ENCODE results near the gene GPRC5A. TPM values are rescaled to one million over a fixed set of nuclear protein-coding genes. Genes with fewer than 3 reads are reported as not detected.
A peak's percentile ranks its signal among the peaks of the same experiment; 100 is the strongest.
"Not testable (repeated sequence)": the region's sequence is repeated elsewhere in the genome, so short reads cannot be mapped to it uniquely, and the experiment has no call there.

The GPRC5A gene
- total RNA-seq, 6 donors from 2014 or later = 194 to 890 (median 653) TPM

- 57 to 73% methylated on average over 10 of the region's 10 CpGs for WGBS, 2 donors
- no peaks in the 10 kb centered on the region for H3K9me3 ChIP-seq
- H3K27me3 ChIP-seq = no peaks in the 10 kb centered on the region
- no peaks in the 10 kb centered on the region for H3K36me3 ChIP-seq
- H3K4me3 ChIP-seq = no peak overlapping the region
- H3K27ac ChIP-seq = peak overlapping the region; percentile 2 to 71 (median 50)
- TF ChIP-seq CTCF (IDR thresholded peaks at IDR 0.05) (no peak), POLR2A (IDR thresholded peaks at IDR 0.05) (peak in 1 of 4 donors; percentile 18), EP300 (IDR thresholded peaks at IDR 0.05) (peak in 3 of 4 donors; percentile 10 to 32 (median 20)), POLR2AphosphoS5 (IDR thresholded peaks at IDR 0.05) (peak in 1 of 2 donors; percentile 20)
- H3K4me1 ChIP-seq = peaks cover 0 to 14% (median 4%) of the 10 kb centered on the region in 4 donors
- DNase-seq = peak in 1 of 2 donors; percentile 66
- peak; percentile 41 to 94 for ATAC-seq (ENCODE audit: low FRiP score in 2 of 2)
These were observed 19.0 kb upstream of the GPRC5A start for GRCh38 chr12:12872139-12872933.

GRCh38 chr12:12872934-12873275 lies 18.5 kb upstream of the GPRC5A start:
- ATAC-seq (ENCODE audit: low FRiP score in 2 of 2) (peak in 1 of 2 donors; percentile 3), DNase-seq (no peak)
- 77 to 95% methylated on average over 2 of the region's 2 CpGs for WGBS, 2 donors
- Histone ChIP-seq H3K4me1 (peaks cover 0 to 14% (median 4%) of the 10 kb centered on the region in 4 donors), H3K27ac (peak overlapping the region in 3 of 4 donors; percentile 2 to 71 (median 64)), H3K36me3 (no peaks in the 10 kb centered on the region), H3K9me3 (no peaks in the 10 kb centered on the region), H3K4me3 (no peak overlapping the region), H3K27me3 (no peaks in the 10 kb centered on the region)
- TF ChIP-seq POLR2A (IDR thresholded peaks at IDR 0.05) (no peak), POLR2AphosphoS5 (IDR thresholded peaks at IDR 0.05) (no peak), EP300 (IDR thresholded peaks at IDR 0.05) (no peak), CTCF (IDR thresholded peaks at IDR 0.05) (no peak)

- Histone ChIP-seq H3K27ac (no peak overlapping the region), H3K4me3 (no peak overlapping the region), H3K36me3 (no peaks in the 10 kb centered on the region), H3K27me3 (no peaks in the 10 kb centered on the region), H3K4me1 (peaks cover 0 to 14% (median 4%) of the 10 kb centered on the region in 4 donors), H3K9me3 (no peaks in the 10 kb centered on the region)
- TF ChIP-seq EP300 (IDR thresholded peaks at IDR 0.05) (no peak), POLR2AphosphoS5 (IDR thresholded peaks at IDR 0.05) (no peak), POLR2A (IDR thresholded peaks at IDR 0.05) (no peak), CTCF (IDR thresholded peaks at IDR 0.05) (no peak)
- no peak for DNase-seq
- no peak for ATAC-seq (ENCODE audit: low FRiP score in 2 of 2)
- WGBS, 2 donors = 33 to 64% methylated on average over 1 of the region's 1 CpG
These were observed 17.3 kb upstream of the GPRC5A start for GRCh38 chr12:12874029-12874428.

GRCh38 chr12:12875301-12875700 lies 16.1 kb upstream of the GPRC5A start:
- ATAC-seq (ENCODE audit: low FRiP score in 2 of 2); H3K27ac ChIP-seq; DNase-seq; H3K27me3 ChIP-seq; H3K9me3 ChIP-seq; H3K36me3 ChIP-seq; H3K4me3 ChIP-seq: not testable (repeated sequence)
- 95 to 100% methylated on average over 7 to 8 of the region's 10 CpGs for WGBS, 2 donors
- peaks cover 0 to 14% (median 4%) of the 10 kb centered on the region in 4 donors for H3K4me1 ChIP-seq

DNA sequence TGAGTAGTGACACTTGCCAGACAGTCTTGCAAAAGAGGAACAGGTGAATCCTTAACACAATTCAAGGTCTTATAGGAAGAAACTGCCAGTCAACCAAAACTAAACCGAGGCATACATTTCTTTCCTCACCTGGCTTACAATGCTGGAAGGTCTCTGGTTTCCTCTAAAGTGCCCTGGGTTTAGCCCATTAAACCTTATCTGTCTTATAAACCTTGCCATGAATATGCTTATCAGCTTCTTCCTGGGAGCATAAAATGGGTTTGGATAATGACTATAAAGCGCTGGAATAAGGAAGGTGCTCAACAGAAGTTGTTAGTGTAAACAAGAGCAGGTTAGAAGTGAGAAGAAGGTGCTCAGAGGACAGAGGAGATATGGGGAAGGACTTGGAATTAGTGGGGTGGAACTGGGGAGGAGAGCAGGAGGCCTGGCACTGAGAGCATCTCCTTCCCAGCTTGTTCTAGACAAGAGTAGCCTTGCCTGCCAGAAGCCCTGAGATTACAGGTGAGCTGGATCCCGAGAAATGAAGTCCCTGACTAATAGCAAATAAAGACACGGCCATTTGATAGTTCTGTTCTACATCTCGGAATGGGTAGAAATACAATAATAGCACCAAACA lies 14.1 kb upstream of the GPRC5A start:
- no peak for DNase-seq
- H3K9me3 ChIP-seq = no peaks in the 10 kb centered on the region
- no peak for ATAC-seq (ENCODE audit: low FRiP score in 2 of 2)
- H3K36me3 ChIP-seq = no peaks in the 10 kb centered on the region
- no peak overlapping the region for H3K27ac ChIP-seq
- WGBS, 2 donors = 80 to 81% methylated on average over 5 of the region's 5 CpGs
- H3K27me3 ChIP-seq = no peaks in the 10 kb centered on the region
- peaks cover 0 to 16% (median 0%) of the 10 kb centered on the region in 4 donors for H3K4me1 ChIP-seq
- no peak overlapping the region for H3K4me3 ChIP-seq
- TF ChIP-seq EP300 (IDR thresholded peaks at IDR 0.05) (no peak), CTCF (IDR thresholded peaks at IDR 0.05) (no peak), POLR2A (IDR thresholded peaks at IDR 0.05) (no peak), POLR2AphosphoS5 (IDR thresholded peaks at IDR 0.05) (no peak)

Data from upper lobe of left lung (tissue), 6 donors.